ENCODE measurements around the gene MLLT1. TPM values are rescaled to one million over a fixed set of nuclear protein-coding genes. Genes with fewer than 3 reads are reported as not detected.

The MLLT1 gene
- total RNA-seq, 2 experiments from 2014 or later, result 35.7 to 37.9 TPM

GRCh38 chr19:6214881-6215541 is 64.8 kb downstream of the MLLT1 start:
- Mint-ChIP-seq H3K4me3 (no peak overlapping the region), H3K27me3 (no peaks in the 10 kb centered on the region), H3K9me3 (no peaks in the 10 kb centered on the region), H3K36me3 (peaks cover 3% of the 10 kb centered on the region), H3K27ac (no peak overlapping the region), H3K4me1 (ENCODE audit: low read depth) (no peaks in the 10 kb centered on the region)
- POLR2A ChIA-PET, result no interaction called here
- no peak for DNase-seq
- CTCF ChIA-PET, result no interaction called here
- intact Hi-C loops (cut with micrococcal nuclease), result no loop called here

DNA sequence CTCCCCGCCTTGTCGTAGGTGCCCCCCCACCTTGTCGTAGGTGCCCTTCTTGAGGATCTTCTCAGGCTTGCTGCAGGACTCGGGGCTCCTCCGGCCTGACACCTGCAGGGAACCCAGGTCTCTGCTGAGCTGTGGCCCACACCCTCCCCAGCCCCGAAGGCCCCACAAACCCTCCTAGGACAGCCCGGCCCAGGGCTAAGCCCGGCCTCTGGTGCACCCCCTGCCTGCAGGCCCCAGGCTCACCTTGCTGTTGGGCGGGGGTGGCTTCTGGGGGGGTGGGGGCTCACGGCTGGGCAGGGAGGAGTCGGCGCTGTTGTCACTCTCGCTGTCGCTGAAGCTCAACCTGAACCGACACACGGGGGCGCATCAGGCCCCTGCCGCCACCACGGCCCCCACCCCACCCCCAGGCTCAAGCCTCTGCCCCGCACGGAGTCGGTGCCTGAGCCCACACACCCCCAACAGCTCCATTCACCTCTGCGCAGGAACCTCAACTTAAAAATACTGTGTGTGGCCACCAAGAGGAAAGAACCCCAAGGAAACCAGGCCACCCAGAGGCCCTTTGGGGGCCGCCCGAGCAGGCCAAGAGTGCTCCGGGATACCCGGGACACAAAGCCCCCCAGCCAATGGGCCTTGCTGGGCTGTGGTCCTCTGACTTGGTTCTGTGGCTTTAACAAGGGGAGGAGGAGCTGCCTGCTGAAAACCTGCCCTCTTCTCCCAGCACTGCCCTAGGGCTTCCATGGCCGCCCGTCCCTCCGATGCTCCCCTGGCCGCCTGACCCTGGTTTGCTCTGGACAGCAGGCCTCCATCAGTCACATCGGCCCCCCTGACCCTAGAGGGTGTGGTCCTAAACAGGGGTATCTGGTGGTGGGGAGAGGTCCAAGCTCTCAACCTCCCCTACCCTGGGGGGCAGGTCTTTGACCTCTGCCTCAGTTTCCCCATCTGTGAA is 65.8 kb downstream of the MLLT1 start:
- ChIA-PET CTCF (interaction anchor here (0.6 kb wide), 1 partner anchor 116 kb away, joined by 4 read pairs; no protein-coding TSS in a partner anchor), POLR2A (no interaction called here)
- Mint-ChIP-seq H3K27ac (no peak overlapping the region), H3K36me3 (peaks cover 3% of the 10 kb centered on the region), H3K27me3 (no peaks in the 10 kb centered on the region), H3K4me1 (ENCODE audit: low read depth) (no peaks in the 10 kb centered on the region), H3K4me3 (no peak overlapping the region), H3K9me3 (no peaks in the 10 kb centered on the region)
- no peak for DNase-seq
- intact Hi-C loops (cut with micrococcal nuclease), result no loop called here

GRCh38 chr19:6213266-6213595 is 66.5 kb downstream of the MLLT1 start:
- H3K36me3 Mint-ChIP-seq, result peaks cover 3% of the 10 kb centered on the region
- H3K4me3 Mint-ChIP-seq, result no peak overlapping the region

GRCh38 chr19:6212403-6213265 is 67.1 kb downstream of the MLLT1 start:
- H3K4me3 Mint-ChIP-seq, result no peak overlapping the region
- intact Hi-C loops (cut with micrococcal nuclease), result no loop called here
- CTCF ChIA-PET, result no interaction called here
- peaks cover 3% of the 10 kb centered on the region for H3K36me3 Mint-ChIP-seq
- no peaks in the 10 kb centered on the region for H3K9me3 Mint-ChIP-seq
- DNase-seq, result no peak
- no peaks in the 10 kb centered on the region for H3K27me3 Mint-ChIP-seq
- no peak overlapping the region for H3K27ac Mint-ChIP-seq
- H3K4me1 Mint-ChIP-seq (ENCODE audit: low read depth), result no peaks in the 10 kb centered on the region
- POLR2A ChIA-PET, result interaction anchor here (0.5 kb wide), 1 partner anchor 1678 kb away, joined by 3 read pairs; no protein-coding TSS in a partner anchor

More at GRCh38 chr19:6213266-6213595, 66.5 kb downstream of the MLLT1 start:
- H3K27ac Mint-ChIP-seq, result no peak overlapping the region
- CTCF ChIA-PET, result no interaction called here
- no peaks in the 10 kb centered on the region for H3K27me3 Mint-ChIP-seq
- H3K4me1 Mint-ChIP-seq (ENCODE audit: low read depth), result no peaks in the 10 kb centered on the region
- no peaks in the 10 kb centered on the region for H3K9me3 Mint-ChIP-seq
- DNase-seq, result no peak
- intact Hi-C loops (cut with micrococcal nuclease), result no loop called here
- POLR2A ChIA-PET, result interaction anchor here (0.5 kb wide), 1 partner anchor 1679 kb away, joined by 3 read pairs; no protein-coding TSS in a partner anchor

GRCh38 chr19:6211632-6212402 is 68.0 kb downstream of the MLLT1 start:
- Mint-ChIP-seq H3K27me3 (no peaks in the 10 kb centered on the region), H3K4me3 (no peak overlapping the region), H3K9me3 (no peaks in the 10 kb centered on the region), H3K27ac (no peak overlapping the region), H3K36me3 (peaks cover 3% of the 10 kb centered on the region), H3K4me1 (ENCODE audit: low read depth) (no peaks in the 10 kb centered on the region)
- intact Hi-C loops (cut with micrococcal nuclease), result no loop called here
- POLR2A ChIA-PET, result no interaction called here
- no peak for DNase-seq
- CTCF ChIA-PET, result no interaction called here

DNA sequence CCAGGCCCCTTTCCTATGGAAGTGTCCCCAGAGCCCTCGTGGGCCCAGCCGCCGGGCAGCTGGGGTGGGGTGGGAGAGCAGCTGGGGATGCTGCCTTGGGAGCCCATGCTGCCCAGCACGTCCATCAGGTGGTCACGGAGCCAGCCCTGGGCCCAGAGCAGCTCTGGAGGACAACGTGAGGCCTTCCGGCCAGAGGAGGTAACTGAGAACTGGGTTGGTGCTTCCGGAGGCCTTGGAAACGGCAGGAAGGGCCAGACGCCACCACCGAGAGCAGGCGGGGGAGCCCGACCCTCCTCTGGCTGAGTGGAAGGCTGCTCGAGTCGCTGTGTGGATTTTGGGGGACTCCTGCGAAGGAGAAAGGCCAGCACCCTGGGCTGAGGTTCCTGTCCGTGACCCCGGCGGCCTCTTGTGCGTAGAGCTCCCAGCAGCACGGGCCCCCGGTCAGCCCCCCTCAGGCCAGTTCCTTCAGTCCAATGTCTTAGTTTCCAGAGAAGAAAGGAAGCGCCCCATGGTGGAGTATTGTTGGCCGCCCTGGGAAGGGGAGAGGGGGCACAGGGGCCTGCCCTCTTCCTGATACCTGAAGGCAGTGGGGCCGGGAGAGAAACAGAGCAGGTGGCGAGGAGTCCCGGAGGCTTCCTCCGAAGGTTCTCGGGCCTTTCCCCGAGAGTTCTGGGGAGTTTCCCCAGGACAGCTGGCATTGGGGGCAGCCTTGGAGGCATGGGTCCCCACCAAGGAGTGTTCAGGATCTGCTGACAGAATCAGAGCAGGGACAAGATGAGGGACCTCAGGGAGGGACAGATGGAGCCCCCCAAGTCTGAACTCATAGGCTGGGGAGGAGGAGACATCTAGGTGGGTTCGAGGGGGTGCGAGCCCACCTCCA is 68.8 kb downstream of the MLLT1 start:
- Mint-ChIP-seq H3K9me3 (no peaks in the 10 kb centered on the region), H3K36me3 (peaks cover 3% of the 10 kb centered on the region), H3K4me1 (ENCODE audit: low read depth) (no peaks in the 10 kb centered on the region), H3K27me3 (no peaks in the 10 kb centered on the region), H3K4me3 (no peak overlapping the region), H3K27ac (no peak overlapping the region)
- DNase-seq, result no peak
- ChIA-PET CTCF (no interaction called here), POLR2A (no interaction called here)
- intact Hi-C loops (cut with micrococcal nuclease), result no loop called here

GRCh38 chr19:6210091-6210490 is 69.7 kb downstream of the MLLT1 start:
- CTCF ChIA-PET, result no interaction called here
- no peak overlapping the region for H3K4me3 Mint-ChIP-seq
- H3K27me3 Mint-ChIP-seq, result no peaks in the 10 kb centered on the region
- intact Hi-C loops (cut with micrococcal nuclease), result no loop called here
- H3K36me3 Mint-ChIP-seq, result peaks cover 3% of the 10 kb centered on the region
- H3K4me1 Mint-ChIP-seq (ENCODE audit: low read depth), result no peaks in the 10 kb centered on the region
- no peak for DNase-seq
- H3K27ac Mint-ChIP-seq, result no peak overlapping the region
- POLR2A ChIA-PET, result no interaction called here
- H3K9me3 Mint-ChIP-seq, result no peaks in the 10 kb centered on the region

GRCh38 chr19:6209680-6210079 is 70.1 kb downstream of the MLLT1 start:
- intact Hi-C loops (cut with micrococcal nuclease), result no loop called here
- Mint-ChIP-seq H3K27ac (no peak overlapping the region), H3K9me3 (no peaks in the 10 kb centered on the region), H3K4me1 (ENCODE audit: low read depth) (no peaks in the 10 kb centered on the region), H3K36me3 (peaks cover 3% of the 10 kb centered on the region), H3K4me3 (no peak overlapping the region), H3K27me3 (no peaks in the 10 kb centered on the region)
- ChIA-PET POLR2A (no interaction called here), CTCF (interaction anchor here (1.3 kb wide), 1 partner anchor 9 kb away, joined by 6 read pairs; no protein-coding TSS in a partner anchor)
- DNase-seq, result no peak

DNA sequence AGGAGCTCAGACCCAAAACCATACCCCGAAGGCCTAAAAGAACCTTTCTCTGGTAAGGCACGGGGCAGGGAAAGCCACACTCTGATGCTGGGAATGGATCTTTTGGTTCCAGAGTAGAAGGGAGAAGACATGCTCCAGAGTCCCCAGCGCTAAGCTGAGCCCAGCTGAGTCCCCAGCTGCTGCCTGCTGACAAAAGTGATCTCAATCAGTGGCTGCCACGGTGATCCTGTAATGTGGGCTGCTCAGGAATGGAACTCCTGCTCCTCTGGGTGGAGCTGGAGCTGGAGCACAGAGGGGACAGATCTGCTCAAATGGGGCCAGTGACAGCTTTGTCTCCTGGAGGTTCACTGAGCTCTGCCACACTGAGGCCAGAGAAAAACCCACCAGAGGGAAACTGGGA is 70.5 kb downstream of the MLLT1 start:
- Mint-ChIP-seq H3K4me1 (ENCODE audit: low read depth) (no peaks in the 10 kb centered on the region), H3K27ac (no peak overlapping the region), H3K9me3 (no peaks in the 10 kb centered on the region), H3K36me3 (peaks cover 3% of the 10 kb centered on the region), H3K4me3 (no peak overlapping the region), H3K27me3 (no peaks in the 10 kb centered on the region)
- POLR2A ChIA-PET, result no interaction called here
- no peak for DNase-seq
- CTCF ChIA-PET, result interaction anchor here (1.3 kb wide), 1 partner anchor 9 kb away, joined by 6 read pairs; no protein-coding TSS in a partner anchor
- intact Hi-C loops (cut with micrococcal nuclease), result no loop called here

DNA sequence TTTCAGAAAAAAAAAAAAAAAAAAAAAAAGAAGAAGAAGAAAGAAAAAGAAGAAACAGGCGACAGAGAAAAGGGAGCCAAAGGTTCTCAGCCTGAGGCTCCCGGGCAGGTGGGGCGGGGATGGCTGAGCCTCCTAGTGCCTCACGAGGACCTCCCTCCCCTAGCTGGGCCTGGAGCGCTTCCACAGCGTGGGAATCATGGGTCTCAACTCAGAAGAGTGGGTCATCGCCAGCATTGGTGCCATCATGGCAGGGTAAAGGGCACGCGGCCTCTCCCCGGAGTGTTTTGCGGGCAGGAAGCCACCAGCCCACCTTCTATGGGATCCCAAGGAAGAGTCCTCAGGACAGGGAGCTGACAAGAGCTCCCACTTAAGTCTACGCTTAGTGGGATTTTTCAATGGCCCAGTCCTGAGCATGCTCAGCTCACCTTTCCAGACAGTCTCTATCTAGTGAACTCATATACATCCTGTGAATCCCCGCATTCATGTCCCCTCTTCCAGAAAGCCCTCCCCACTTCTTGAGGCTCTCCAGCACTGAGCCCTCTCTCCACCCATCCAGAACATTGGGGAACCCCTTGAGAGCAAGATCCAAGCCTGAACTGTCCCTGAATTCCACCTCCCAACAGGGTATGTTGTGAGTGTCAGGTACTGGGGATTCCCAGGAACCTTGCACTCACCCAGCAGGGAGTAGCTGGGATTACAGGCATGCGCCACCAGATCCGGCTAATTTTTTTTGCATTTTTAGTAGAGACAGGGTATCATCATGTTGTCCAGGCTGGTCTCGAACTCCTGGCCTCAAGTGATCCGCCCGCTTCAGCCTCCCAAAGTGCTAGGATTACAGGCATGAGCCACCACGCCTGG is 74.7 kb downstream of the MLLT1 start:
- no peaks in the 10 kb centered on the region for H3K9me3 Mint-ChIP-seq
- H3K27ac Mint-ChIP-seq, result no peak overlapping the region
- DNase-seq, result no peak
- no peak overlapping the region for H3K4me3 Mint-ChIP-seq
- POLR2A ChIA-PET, result no interaction called here
- intact Hi-C loops (cut with micrococcal nuclease), result no loop called here
- no peaks in the 10 kb centered on the region for H3K27me3 Mint-ChIP-seq
- H3K36me3 Mint-ChIP-seq, result no peaks in the 10 kb centered on the region
- H3K4me1 Mint-ChIP-seq (ENCODE audit: low read depth), result no peaks in the 10 kb centered on the region
- CTCF ChIA-PET, result interaction anchor here (1.3 kb wide), 1 partner anchor 13 kb away, joined by 4 read pairs; no protein-coding TSS in a partner anchor

Data from activated CD4-positive, alpha-beta memory T cell treated with anti-CD3 and anti-CD28 coated beads for 36 hours (primary cell).